GM13977 (cell line): ENCODE data around the gene GABRB1.
A peak's percentile ranks its signal among the peaks of the same experiment; 100 is the strongest.

Experiments
- DNase-seq: peaks from one replicate; pipeline ENCODE4 v3.0.0; 2012; ENCODE audit warnings: low spot score
- CTCF ChIP-seq: IDR thresholded peaks from 2 replicates; pipeline ENCODE4 v1.5.1; 2012; ENCODE audit warnings: mild to moderate bottlenecking, control low read depth; ENCODE audit not compliant: insufficient read depth; ENCODE audit errors: extremely low read depth, missing control alignments
- in situ Hi-C: fragments of 300-500 bp; cut with MboI; formaldehyde crosslinking; loops from one replicate; pipeline ENCODE4 v1.12.0; 2022; ENCODE audit warnings: low sequenced_read_pairs, low pct_unique_long_range_greater_than_20kb, mixed read lengths, inconsistent platforms; ENCODE audit not compliant: unreplicated experiment

Gene GABRB1

GRCh38 chr4:47120783-47121182, 89.4 kb downstream of the GABRB1 start:
- DNase-seq: no peak
- no peak for TF ChIP-seq CTCF
- in situ Hi-C loops: loop anchor here (25.0 kb wide), 1 partner anchor 267 kb away; no protein-coding TSS in a partner anchor

- TF ChIP-seq CTCF: peak; percentile 90
- in situ Hi-C loops: loop anchor here (25.0 kb wide), 1 partner anchor 265 kb away; no protein-coding TSS in a partner anchor
- DNase-seq: peak; percentile 61
Measured at GRCh38 chr4:47122592-47123291, 91.4 kb downstream of the GABRB1 start.

- in situ Hi-C loops: no loop called here
- TF ChIP-seq CTCF: no peak
- DNase-seq: no peak
Measured at GRCh38 chr4:47128991-47129390, 97.6 kb downstream of the GABRB1 start.

GRCh38 chr4:47135210-47135609, 103.8 kb downstream of the GABRB1 start:
- in situ Hi-C loops: no loop called here
- TF ChIP-seq CTCF: no peak
- no peak for DNase-seq

- DNase-seq: no peak
- no peak for TF ChIP-seq CTCF
- in situ Hi-C loops: no loop called here
Measured at GRCh38 chr4:47143261-47143660, 111.9 kb downstream of the GABRB1 start.

- TF ChIP-seq CTCF: no peak
- in situ Hi-C loops: no loop called here
- DNase-seq: peak; percentile 39
Measured at GRCh38 chr4:47145630-47146029, 114.3 kb downstream of the GABRB1 start.

GRCh38 chr4:47154816-47155370, 123.5 kb downstream of the GABRB1 start:
- in situ Hi-C loops: no loop called here
- no peak for DNase-seq
- TF ChIP-seq CTCF: no peak
